ENCODE data around the gene ASB18. TPM values are rescaled to one million over a fixed set of nuclear protein-coding genes. Genes with fewer than 3 reads are reported as not detected.

ASB18 gene
- total and polyA plus RNA-seq, 2 of the 13 experiments (the other 11 are each of a cell fraction or from before 2014, with no cell fraction given), result not detected

DNA sequence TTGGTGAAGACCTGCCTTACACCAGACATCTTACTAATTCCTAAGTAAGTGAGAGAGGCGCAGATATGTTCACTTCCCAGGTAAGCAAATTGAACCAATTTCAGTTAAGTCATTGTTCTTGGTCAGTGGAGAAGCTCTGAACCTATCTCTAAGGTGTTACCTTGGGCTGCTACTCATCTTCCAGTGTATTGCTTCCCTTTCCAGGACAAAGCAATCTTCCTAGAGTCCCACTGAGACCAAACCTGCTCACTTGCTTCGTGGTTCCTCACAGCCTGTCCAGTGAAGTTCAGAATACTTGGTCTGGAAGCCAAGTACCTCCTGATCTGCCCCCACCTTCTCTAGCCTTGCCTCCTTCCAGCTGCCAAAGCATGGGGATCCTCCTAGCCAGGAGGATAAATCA lies 73.5 kb downstream of the ASB18 start (continued):
- TF ChIP-seq, protein P1, sequence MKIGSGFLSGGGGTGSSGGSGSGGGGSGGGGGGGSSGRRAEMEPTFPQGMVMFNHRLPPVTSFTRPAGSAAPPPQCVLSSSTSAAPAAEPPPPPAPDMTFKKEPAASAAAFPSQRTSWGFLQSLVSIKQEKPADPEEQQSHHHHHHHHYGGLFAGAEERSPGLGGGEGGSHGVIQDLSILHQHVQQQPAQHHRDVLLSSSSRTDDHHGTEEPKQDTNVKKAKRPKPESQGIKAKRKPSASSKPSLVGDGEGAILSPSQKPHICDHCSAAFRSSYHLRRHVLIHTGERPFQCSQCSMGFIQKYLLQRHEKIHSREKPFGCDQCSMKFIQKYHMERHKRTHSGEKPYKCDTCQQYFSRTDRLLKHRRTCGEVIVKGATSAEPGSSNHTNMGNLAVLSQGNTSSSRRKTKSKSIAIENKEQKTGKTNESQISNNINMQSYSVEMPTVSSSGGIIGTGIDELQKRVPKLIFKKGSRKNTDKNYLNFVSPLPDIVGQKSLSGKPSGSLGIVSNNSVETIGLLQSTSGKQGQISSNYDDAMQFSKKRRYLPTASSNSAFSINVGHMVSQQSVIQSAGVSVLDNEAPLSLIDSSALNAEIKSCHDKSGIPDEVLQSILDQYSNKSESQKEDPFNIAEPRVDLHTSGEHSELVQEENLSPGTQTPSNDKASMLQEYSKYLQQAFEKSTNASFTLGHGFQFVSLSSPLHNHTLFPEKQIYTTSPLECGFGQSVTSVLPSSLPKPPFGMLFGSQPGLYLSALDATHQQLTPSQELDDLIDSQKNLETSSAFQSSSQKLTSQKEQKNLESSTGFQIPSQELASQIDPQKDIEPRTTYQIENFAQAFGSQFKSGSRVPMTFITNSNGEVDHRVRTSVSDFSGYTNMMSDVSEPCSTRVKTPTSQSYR (CRISPR knock-in tag; IDR thresholded peaks at IDR 0.05; ENCODE audit: borderline replicate concordance), result no peak
- no peak for TF ChIP-seq EED (CRISPR knock-in tag; IDR thresholded peaks at IDR 0.05)

DNA sequence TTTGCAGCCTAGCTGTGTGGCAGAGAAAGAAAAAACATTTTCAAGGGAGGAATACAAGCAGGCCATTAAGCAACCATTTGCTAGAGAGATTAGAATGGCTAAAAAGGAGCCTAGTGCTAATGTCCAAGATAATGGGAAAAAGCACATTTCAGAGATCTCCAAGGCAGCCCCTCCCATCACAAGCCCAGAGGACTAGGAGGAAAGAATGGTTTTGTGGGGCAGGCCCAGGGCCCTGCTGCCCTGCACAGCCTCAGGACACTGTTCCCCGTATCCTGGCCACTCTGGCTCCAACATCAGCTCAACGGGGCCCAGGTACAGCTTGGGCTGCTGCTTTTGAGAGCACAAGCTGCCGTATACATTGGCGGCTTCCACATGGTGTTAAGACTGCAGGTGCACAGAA lies 79.5 kb downstream of the ASB18 start:
- FAIRE-seq (no peak), DNase-seq (ENCODE audit: low spot score) (no peak), ATAC-seq (no peak)
- ChIA-PET CTCF (ENCODE audit: low intra/inter-chr PET ratio, low total read pairs) (no interaction called here), POLR2A (no interaction called here)
- 0% methylated on average over 1 of the region's 4 CpGs for WGBS (ENCODE audit: low lambda C conversion rate)
- Histone ChIP-seq H3K27ac (ENCODE audit: extremely low read length, insufficient read depth, low read length) (no peak overlapping the region), H3K9ac (ENCODE audit: insufficient read depth, low read depth, low read length) (no peak overlapping the region), H2AFZ (ENCODE audit: low read length) (no peak overlapping the region), H3K9me3 (ENCODE audit: low read length) (no peaks in the 10 kb centered on the region), H3K27me3 (ENCODE audit: control insufficient read depth in 1 of 2, insufficient read depth in 2 of 2, low read length in 2 of 2) (peaks cover 2 to 16% of the 10 kb centered on the region in 2 experiments; a peak in 3 of 5 replicates), H3K79me2 (ENCODE audit: insufficient read depth, low read length) (no peaks in the 10 kb centered on the region), H3K4me3 (replicated peaks in 1 of 3; ENCODE audit: insufficient read depth in 1 of 3, low read depth in 2 of 3, low read length in 3 of 3) (no peak overlapping the region), H3K36me3 (replicated peaks in 1 of 2; ENCODE audit: control insufficient read depth in 1 of 2, insufficient read depth in 2 of 2, low read length in 2 of 2) (no peaks in the 10 kb centered on the region), H3K4me2 (ENCODE audit: low read depth, low read length) (no peak overlapping the region), H4K20me1 (ENCODE audit: insufficient read depth, low read length) (no peaks in the 10 kb centered on the region; the same call in 1 of the 2 replicates), H3K4me1 (ENCODE audit: insufficient read depth, low read length) (no peaks in the 10 kb centered on the region)
- no TSS peak for BruUV-seq (replicated peaks)
- in situ Hi-C loops (cut with HindIII; ENCODE audit: extremely low pct_ligation_motif_present, low pct_unique_long_range_greater_than_20kb), result no loop called here
- intact Hi-C loops (cut with micrococcal nuclease; ENCODE audit: unreplicated experiment), result no loop called here
- no peak for TF ChIP-seq ZNF138 (CRISPR knock-in tag; IDR thresholded peaks at IDR 0.05; ENCODE audit: low read depth)
- TF ChIP-seq TAF1 (CRISPR knock-in tag; IDR thresholded peaks at IDR 0.05), result no peak
- TF ChIP-seq, protein P2, sequence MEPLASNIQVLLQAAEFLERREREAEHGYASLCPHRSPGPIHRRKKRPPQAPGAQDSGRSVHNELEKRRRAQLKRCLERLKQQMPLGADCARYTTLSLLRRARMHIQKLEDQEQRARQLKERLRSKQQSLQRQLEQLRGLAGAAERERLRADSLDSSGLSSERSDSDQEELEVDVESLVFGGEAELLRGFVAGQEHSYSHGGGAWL (CRISPR knock-in tag; IDR thresholded peaks at IDR 0.05), result no peak
- TF ChIP-seq, protein P3, sequence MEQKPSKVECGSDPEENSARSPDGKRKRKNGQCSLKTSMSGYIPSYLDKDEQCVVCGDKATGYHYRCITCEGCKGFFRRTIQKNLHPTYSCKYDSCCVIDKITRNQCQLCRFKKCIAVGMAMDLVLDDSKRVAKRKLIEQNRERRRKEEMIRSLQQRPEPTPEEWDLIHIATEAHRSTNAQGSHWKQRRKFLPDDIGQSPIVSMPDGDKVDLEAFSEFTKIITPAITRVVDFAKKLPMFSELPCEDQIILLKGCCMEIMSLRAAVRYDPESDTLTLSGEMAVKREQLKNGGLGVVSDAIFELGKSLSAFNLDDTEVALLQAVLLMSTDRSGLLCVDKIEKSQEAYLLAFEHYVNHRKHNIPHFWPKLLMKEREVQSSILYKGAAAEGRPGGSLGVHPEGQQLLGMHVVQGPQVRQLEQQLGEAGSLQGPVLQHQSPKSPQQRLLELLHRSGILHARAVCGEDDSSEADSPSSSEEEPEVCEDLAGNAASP (CRISPR knock-in tag; IDR thresholded peaks at IDR 0.05; ENCODE audit: borderline replicate concordance), result no peak
- TF ChIP-seq SALL1 (CRISPR knock-in tag; IDR thresholded peaks at IDR 0.05), result no peak
- TF ChIP-seq ZNF777 (CRISPR knock-in tag; IDR thresholded peaks at IDR 0.05), result no peak
- no peak for TF ChIP-seq KDM4B (CRISPR knock-in tag; IDR thresholded peaks at IDR 0.05)
- TF ChIP-seq, protein P4, sequence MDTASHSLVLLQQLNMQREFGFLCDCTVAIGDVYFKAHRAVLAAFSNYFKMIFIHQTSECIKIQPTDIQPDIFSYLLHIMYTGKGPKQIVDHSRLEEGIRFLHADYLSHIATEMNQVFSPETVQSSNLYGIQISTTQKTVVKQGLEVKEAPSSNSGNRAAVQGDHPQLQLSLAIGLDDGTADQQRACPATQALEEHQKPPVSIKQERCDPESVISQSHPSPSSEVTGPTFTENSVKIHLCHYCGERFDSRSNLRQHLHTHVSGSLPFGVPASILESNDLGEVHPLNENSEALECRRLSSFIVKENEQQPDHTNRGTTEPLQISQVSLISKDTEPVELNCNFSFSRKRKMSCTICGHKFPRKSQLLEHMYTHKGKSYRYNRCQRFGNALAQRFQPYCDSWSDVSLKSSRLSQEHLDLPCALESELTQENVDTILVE (CRISPR knock-in tag; IDR thresholded peaks at IDR 0.05), result no peak
- no peak for TF ChIP-seq SIX4 (CRISPR knock-in tag; IDR thresholded peaks at IDR 0.05)
- TF ChIP-seq MIER3 (CRISPR knock-in tag; IDR thresholded peaks at IDR 0.05; ENCODE audit: borderline replicate concordance), result no peak
- TF ChIP-seq CHD2 (IDR thresholded peaks at IDR 0.05; ENCODE audit: low read depth, low read length), result no peak
- no peak for TF ChIP-seq SP4 (CRISPR knock-in tag; IDR thresholded peaks at IDR 0.05)
- no peak for TF ChIP-seq ZNF251 (CRISPR knock-in tag; IDR thresholded peaks at IDR 0.05)
- TF ChIP-seq, protein P5, sequence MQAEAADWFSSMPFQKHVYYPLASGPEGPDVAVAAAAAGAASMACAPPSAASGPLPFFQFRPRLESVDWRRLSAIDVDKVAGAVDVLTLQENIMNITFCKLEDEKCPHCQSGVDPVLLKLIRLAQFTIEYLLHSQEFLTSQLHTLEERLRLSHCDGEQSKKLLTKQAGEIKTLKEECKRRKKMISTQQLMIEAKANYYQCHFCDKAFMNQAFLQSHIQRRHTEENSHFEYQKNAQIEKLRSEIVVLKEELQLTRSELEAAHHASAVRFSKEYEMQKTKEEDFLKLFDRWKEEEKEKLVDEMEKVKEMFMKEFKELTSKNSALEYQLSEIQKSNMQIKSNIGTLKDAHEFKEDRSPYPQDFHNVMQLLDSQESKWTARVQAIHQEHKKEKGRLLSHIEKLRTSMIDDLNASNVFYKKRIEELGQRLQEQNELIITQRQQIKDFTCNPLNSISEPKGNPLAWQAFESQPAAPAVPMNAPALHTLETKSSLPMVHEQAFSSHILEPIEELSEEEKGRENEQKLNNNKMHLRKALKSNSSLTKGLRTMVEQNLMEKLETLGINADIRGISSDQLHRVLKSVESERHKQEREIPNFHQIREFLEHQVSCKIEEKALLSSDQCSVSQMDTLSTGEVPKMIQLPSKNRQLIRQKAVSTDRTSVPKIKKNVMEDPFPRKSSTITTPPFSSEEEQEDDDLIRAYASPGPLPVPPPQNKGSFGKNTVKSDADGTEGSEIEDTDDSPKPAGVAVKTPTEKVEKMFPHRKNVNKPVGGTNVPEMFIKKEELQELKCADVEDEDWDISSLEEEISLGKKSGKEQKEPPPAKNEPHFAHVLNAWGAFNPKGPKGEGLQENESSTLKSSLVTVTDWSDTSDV (CRISPR knock-in tag; IDR thresholded peaks at IDR 0.05), result no peak
- no peak for TF ChIP-seq DNMT1 (CRISPR knock-in tag; IDR thresholded peaks at IDR 0.05)
